Measurements from ENCODE around the gene GAL.

- no peak for TF ChIP-seq POLR2A (IDR thresholded peaks at IDR 0.05)
- TF ChIP-seq CTCF (IDR thresholded peaks at IDR 0.05) = no peak
Observed at GRCh38 chr11:68678031-68678441, 6.3 kb upstream of the GAL start.
